NCI-H1048 (cell line): ENCODE results near the gene TLDC2.
"Not testable (repeated sequence)": the region's sequence is repeated elsewhere in the genome, so short reads cannot be mapped to it uniquely, and the experiment has no call there.

Experiments
- DNase-seq: peaks from one replicate; lab custom pipeline; 2025; lab: John Stamatoyannopoulos, UW

The TLDC2 gene

GRCh38 chr20:36875702-36876472 lies at the start of gene TLDC2:
TLDC2 (plus strand) TSS chr20:36876138; CDS start chr20:36876175, 37 bp downstream.
- DNase-seq = no peak

GRCh38 chr20:36826554-36827244 lies 49.2 kb upstream of the TLDC2 start:
- DNase-seq = no peak

- DNase-seq = no peak
Measured at GRCh38 chr20:36827541-36828279, 48.2 kb upstream of the TLDC2 start.

- DNase-seq = no peak
Measured at GRCh38 chr20:36830791-36831691, 44.9 kb upstream of the TLDC2 start.

GRCh38 chr20:36832791-36833190 lies 43.1 kb upstream of the TLDC2 start:
- no peak for DNase-seq

- no peak for DNase-seq
Measured at GRCh38 chr20:36833275-36834020, 42.5 kb upstream of the TLDC2 start.

- no peak for DNase-seq
Measured at GRCh38 chr20:36835025-36835424, 40.9 kb upstream of the TLDC2 start.

- peak; percentile 60 for DNase-seq
Measured at GRCh38 chr20:36835453-36836198, 40.3 kb upstream of the TLDC2 start.

- DNase-seq = peak; percentile 20
Measured at GRCh38 chr20:36836591-36837269, 39.2 kb upstream of the TLDC2 start.

GRCh38 chr20:36838376-36838775 lies 37.6 kb upstream of the TLDC2 start:
- not testable (repeated sequence) for DNase-seq

- no peak for DNase-seq
Measured at GRCh38 chr20:36839150-36839549, 36.8 kb upstream of the TLDC2 start.

GRCh38 chr20:36841030-36841429 lies 34.9 kb upstream of the TLDC2 start:
- not testable (repeated sequence) for DNase-seq

GRCh38 chr20:36845288-36845971 lies 30.5 kb upstream of the TLDC2 start:
- no peak for DNase-seq

GRCh38 chr20:36847009-36847709 lies 28.8 kb upstream of the TLDC2 start:
- no peak for DNase-seq

GRCh38 chr20:36847710-36848040 lies 28.3 kb upstream of the TLDC2 start:
- no peak for DNase-seq

- DNase-seq = no peak
Measured at GRCh38 chr20:36848078-36848660, 27.8 kb upstream of the TLDC2 start.

- no peak for DNase-seq
Measured at GRCh38 chr20:36848677-36849076, 27.3 kb upstream of the TLDC2 start.
